Activated gamma-delta T cell (primary cell): ENCODE data around the gene PMM1.
"Not testable (repeated sequence)": the region's sequence is repeated elsewhere in the genome, so short reads cannot be mapped to it uniquely, and the experiment has no call there.

Experiments used
- DNase-seq: peaks from one replicate; lab custom pipeline; 2025; lab: John Stamatoyannopoulos, UW

PMM1 gene

DNA sequence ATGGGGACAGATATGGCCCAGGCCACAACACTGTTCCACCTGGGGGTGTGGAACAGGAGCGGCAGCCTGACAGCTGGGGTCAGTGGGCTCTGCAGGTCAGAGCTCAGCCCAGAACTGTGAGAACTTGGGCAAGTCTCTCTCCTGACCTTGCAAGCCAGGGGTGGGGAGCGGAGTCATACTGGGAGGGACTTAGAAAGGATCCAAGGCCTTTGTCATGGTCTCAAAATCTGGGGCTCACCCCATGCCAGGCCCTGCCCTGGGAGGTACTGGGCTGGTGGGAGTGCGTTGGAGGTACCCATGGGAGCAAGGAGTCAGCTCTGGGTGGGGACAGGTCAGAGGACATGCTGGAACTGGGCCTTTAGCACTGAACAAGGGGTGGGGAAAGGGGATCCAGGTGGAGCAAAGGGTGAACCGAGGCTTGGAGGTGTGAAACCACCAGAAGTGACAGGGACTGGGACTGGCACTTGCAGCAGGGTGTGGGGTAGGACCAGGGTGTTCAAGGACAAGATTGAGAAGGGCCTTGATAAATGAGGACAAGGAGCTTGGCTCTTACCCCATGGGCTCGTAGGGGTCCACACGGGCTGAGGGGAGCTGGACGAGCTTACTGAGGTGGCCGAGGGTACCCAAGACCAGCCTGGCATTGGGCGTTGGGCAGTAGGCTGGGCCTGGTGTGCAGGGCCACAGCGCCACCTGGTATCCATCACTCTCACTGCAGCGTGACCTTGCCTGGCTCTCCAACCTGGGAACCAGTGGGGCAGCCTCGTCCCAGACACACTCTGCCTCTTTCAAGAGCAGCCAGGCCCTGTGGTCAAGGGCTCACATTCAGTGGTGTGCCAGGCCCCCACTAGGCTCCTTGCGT lies 7.4 kb upstream of the PMM1 start:
- no peak for DNase-seq

- no peak for DNase-seq
Measured at GRCh38 chr22:41595703-41596102, 6.1 kb upstream of the PMM1 start.

GRCh38 chr22:41593336-41593960 lies 3.8 kb upstream of the PMM1 start:
- DNase-seq, result not testable (repeated sequence)

DNA sequence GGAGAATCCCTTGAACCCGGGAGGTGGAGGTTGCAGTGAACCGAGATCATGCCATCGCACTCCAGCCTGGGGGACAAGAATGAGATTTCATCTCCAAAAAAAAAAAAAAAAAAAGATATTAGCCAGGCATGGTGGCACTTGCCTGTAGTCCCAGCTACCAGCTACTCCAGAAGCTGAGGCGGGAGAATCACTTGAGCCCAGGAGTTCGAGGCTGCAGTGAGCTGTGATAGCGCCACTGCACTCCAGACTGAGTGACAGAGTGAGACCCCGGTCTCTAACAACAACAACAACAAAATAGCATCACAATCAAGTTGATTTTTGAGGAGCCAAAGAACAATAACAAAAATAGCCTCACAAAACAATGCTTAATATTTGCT lies 2.3 kb downstream of the PMM1 start:
- no peak for DNase-seq

DNA sequence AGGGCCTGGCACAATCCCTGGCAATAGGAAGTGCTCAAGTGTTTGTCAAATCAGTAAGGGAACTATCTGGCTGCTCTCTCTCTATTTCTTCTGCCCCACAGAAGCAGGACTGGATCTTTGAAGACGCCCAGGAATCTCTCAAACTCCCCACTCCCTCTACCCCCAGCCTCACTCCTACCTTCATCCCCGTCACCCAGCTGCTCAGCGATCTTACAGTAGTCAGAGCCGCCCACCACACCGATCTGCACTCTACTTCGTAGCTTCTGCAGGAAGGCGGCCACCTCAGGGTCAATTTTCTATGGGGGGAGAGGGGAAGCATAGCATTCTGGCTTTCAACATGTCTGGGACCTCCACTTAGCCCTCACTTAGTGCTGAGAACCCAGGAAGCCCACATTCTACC lies 3.7 kb downstream of the PMM1 start:
- no peak for DNase-seq

DNA sequence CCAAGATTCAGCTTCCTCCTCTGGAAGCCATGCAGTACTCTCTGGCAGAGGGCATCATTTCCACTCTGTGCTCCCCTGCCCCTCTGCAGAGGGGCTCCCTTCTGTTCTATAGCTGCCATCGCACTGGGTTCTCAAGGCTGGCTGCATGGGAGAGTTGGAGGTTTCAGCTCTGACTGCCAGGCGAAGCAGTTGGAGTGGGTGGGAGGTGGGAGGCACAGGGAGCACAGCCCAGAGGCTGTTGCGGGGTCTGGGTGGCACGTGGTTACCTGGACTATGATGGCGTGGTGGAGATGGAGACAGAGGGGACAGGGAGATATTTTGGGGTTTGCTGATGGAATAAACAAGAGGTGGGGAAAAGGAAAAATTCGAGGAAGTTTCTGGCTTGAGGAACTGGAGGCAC lies 4.8 kb downstream of the PMM1 start:
- DNase-seq, result no peak

DNA sequence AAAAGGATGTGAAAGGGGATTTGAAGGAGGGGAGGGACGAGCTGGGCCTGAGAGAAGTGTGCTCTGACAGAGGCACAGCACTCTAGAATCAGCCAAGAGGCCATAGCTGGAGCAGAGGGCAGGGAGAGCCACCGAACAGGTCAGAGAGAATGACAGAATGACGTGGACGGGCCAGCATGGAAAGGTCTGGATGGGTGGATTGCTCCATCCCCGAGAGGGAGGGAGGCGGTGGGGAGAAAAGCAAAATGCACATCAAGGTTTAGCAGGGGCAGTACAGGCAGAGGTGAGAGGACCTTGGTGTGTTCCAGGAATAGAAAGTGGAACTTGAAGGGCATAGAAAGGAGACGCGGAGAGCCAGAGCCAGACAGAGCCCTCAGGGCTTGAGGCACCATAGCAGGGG lies 6.9 kb downstream of the PMM1 start:
- no peak for DNase-seq

DNA sequence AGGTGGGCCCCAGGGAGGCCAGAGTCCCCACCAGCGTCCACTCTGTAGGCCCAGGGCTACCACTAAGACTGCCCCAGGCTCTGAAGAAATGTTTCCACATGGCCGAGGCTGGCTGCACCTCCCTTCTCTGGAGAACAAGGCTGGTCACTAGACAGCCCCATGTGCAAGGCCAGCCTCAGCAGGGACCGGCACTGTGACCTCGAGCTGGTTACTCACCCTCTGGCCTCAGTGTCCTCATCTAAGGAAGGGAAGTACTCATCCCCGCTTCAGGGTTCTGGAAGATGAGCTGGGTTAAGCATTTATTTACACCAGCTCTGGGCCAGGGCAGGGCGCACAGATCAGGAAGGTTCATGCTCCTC lies 9.7 kb downstream of the PMM1 start:
- DNase-seq, result no peak

DNA sequence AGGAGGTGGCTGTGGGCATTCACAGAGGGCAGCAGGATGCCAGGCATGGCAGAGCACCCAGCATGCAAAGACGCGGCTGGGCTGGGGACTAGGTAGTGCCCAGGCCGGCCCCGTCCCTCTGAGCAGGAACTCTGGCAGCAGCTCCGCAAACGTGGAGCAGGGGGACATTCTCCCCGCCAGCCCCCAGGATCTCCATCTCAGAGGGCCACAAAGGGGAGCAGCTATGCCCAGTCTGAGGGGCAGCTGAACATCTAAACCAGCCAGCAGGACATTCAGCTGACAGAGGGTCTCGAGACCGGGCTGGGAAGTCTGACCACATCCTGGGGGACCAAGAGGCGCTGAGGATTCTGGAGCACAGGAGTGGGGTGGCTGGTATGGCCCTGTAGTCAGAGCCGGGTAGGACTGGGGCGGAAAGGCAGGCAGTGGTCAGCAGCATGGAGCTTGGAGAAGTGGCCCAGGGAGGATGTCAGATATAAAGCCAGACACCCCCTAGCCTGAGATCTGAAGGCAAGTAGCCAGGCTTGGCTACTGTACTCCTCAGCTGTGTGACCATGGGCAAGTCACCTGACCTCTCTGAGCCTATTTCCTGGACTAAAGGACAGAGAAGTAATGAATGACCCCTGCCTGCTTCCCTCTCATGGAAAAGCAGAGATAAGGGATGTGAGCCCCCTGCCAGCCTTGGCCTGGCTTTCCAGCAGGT lies 10.2 kb downstream of the PMM1 start:
- DNase-seq, result no peak

GRCh38 chr22:41578818-41579217 lies 10.8 kb downstream of the PMM1 start:
- DNase-seq, result no peak

GRCh38 chr22:41578114-41578513 lies 11.5 kb downstream of the PMM1 start:
- no peak for DNase-seq

- DNase-seq, result no peak
Measured at GRCh38 chr22:41576877-41577276, 12.8 kb downstream of the PMM1 start.

GRCh38 chr22:41575533-41575932 lies 14.1 kb downstream of the PMM1 start:
- DNase-seq, result no peak

- no peak for DNase-seq
Measured at GRCh38 chr22:41574847-41575381, 14.7 kb downstream of the PMM1 start.

DNA sequence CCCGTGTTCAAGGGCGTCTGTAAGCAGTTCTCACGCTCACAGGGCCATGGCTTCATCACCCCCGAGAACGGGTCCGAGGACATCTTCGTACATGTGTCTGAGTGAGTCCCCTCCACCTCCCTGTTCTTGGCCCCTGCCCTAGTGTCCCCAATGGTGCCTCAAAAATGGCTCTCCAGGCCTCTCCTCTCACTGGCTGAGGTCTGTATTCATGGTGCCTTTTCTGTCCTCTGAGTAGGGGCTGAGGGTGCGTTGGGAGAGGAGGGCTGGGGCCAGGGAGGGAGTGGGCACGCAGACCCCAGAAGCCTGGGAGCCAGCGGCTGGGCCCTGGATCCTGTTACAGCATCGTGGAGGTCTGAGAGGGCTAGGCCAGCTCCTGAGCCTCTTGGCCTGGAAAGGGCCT lies 16.0 kb downstream of the PMM1 start:
- DNase-seq, result no peak

DNA sequence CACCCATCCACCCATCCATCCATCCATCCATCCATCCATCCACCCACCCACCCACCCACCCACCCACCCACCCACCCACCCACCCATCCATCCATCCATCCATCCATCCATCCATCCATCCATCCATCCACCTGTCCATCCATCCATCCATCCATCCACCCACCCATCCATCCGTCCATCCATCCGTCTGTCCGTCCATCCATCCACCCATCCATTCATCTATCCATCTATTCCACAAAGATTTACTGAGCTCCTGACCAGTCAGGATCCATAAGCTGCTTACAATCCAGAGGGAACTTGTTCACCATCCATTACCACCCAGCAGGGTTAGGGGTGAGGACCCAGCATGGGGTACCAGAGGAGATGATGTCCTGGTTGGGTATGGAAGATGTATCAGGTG lies 17.3 kb downstream of the PMM1 start:
- DNase-seq, result not testable (repeated sequence)

DNA sequence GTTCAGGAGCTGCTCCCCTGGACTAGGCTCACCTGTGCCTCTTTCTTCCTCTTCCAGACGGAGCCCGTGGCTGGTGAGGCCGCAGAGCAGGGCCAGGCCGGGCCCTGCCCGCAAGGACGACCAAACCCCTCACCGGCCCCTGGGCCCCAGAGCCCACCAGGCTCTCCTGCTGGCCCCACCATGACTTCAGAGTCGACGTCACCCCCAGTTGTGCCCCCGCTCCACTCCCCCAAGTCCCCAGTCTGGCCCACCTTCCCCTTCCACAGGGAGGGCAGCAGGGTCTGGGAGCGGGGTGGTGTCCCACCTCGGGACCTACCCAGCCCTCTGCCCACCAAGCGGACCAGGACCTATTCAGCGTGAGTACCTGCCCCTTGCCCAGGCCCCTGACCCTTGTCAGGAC lies 17.9 kb downstream of the PMM1 start:
- no peak for DNase-seq

DNA sequence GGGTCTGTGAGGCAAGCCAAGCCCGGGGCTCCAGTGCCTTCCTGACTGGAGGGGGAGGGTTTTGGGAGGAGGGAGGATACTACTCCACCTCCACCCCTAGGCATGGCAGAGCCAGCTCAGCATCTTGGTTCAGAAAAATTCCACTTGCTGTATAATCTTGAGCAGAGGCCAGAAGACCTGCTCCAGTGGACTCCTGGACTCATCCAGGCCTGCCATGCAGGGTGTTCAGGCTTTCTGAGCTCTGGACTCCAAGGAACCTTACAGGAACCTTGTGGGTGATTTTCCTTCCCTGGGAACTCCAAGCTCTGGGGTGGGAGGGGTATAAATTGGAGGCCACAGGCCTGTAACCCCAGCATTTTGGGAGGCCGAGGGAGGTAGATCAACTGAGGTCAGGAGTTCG lies 19.4 kb downstream of the PMM1 start:
- no peak for DNase-seq

DNA sequence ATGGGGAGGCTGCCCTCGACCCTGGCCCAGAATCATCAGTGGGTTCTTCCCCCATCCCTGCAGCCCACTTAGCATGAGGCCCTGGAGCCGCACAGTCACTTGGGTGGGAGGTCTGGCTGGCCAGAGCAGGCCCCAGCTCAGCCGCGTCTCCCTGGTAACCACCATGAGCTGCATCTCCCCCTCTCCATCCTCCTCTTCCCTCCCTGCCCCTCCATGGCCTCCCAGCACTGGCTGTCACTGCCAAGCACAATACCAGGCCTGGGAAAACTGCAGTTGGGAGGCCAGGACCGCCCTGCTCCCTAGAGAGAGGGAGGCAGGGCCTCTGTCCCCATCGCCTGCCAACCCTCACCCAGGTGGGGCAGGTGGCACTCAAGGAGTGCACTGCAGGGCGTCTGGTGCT lies 20.8 kb downstream of the PMM1 start:
- DNase-seq, result no peak

DNA sequence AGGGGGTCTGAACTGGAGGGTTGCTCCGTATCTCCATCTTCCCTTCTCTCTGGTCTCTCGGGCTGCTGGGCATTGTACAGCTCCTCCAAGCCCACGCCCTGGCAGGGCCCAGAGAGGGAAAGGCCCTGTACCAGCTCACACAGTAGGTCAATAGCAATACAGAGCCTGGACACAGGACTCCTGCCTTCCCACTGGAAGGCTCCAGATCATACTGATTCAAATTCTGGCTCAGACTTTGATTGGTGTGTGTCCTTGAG lies 22.2 kb downstream of the PMM1 start:
- DNase-seq, result no peak

GRCh38 chr22:41565403-41566054 lies 24.1 kb downstream of the PMM1 start:
- no peak for DNase-seq

- DNase-seq, result no peak
Measured at GRCh38 chr22:41564563-41564962, 25.1 kb downstream of the PMM1 start.
